ENCODE results near the gene ITIH1. TPM values are rescaled to one million over a fixed set of nuclear protein-coding genes. Genes with fewer than 3 reads are reported as not detected.

ITIH1 gene
- total and polyA plus RNA-seq, 9 of the 15 experiments (the other 6 are each of a cell fraction or from before 2014, with no cell fraction given), result 0.31 TPM; not detected in 8

- Histone ChIP-seq H3K4me3 (no peak overlapping the region), H2AFZ (ENCODE audit: low read depth, low read length) (no peak overlapping the region), H3K9me1 (ENCODE audit: control insufficient read depth, insufficient read depth, low read length) (no peaks in the 10 kb centered on the region), H3K79me2 (ENCODE audit: control insufficient read depth, insufficient read depth, low read length) (peaks cover 4% of the 10 kb centered on the region; the same call in 1 of the 3 replicates), H3K4me2 (ENCODE audit: insufficient read depth, low read length) (no peak overlapping the region), H3K9me3 (replicated peaks; ENCODE audit: control insufficient read depth, insufficient read depth, low read depth, low read length) (no peaks in the 10 kb centered on the region), H3K27ac (ENCODE audit: extremely low read depth, low read depth, low read length) (no peak overlapping the region), H3K27me3 (ENCODE audit: control insufficient read depth in 2 of 2, insufficient read depth in 2 of 2, low read length in 2 of 2) (no peaks in the 10 kb centered on the region), H3K36me3 (ENCODE audit: control insufficient read depth, insufficient read depth, low read length) (peaks cover 59% of the 10 kb centered on the region; the same call in 1 of the 3 replicates), H4K20me1 (replicated peaks; ENCODE audit: control insufficient read depth, insufficient read depth, low read length) (no peaks in the 10 kb centered on the region), H3K4me1 (replicated peaks in 1 of 2; ENCODE audit: control insufficient read depth in 2 of 2, insufficient read depth in 2 of 2, low read length in 2 of 2) (no peaks in the 10 kb centered on the region), H3K9ac (ENCODE audit: insufficient read depth in 1 of 2, low read depth in 2 of 2, low read length in 2 of 2) (no peak overlapping the region)
- ATAC-seq (no peak), FAIRE-seq (no peak), DNase-seq (ENCODE audit: extremely low read depth in 1 of 4, low spot score in 3 of 4) (no peak)
- intact Hi-C loops (cut with micrococcal nuclease), result no loop called here
- BruUV-seq (replicated peaks), result no TSS peak
- in situ Hi-C loops (cut with MboI), result no loop called here
- TF ChIP-seq CBX5 (IDR thresholded peaks at IDR 0.05; ENCODE audit: borderline replicate concordance, low read depth) (no peak), RBM14 (IDR thresholded peaks at IDR 0.05; ENCODE audit: borderline replicate concordance, insufficient read depth, low read depth, low read length) (no peak), EHMT2 (IDR thresholded peaks at IDR 0.05) (no peak), CAMTA2 (CRISPR knock-in tag; conservative IDR thresholded peaks at IDR 0.05) (no peak), ZBTB9 (CRISPR knock-in tag; IDR thresholded peaks at IDR 0.05) (no peak), PBX2 (CRISPR knock-in tag; IDR thresholded peaks at IDR 0.05; ENCODE audit: low read depth) (no peak), PBX2 (tag; conservative IDR thresholded peaks at IDR 0.05; ENCODE audit: low read depth) (no peak), SRSF7 (optimal IDR thresholded peaks at IDR 0.05; ENCODE audit: low read depth, low read length) (no peak), ATF1 (CRISPR knock-in tag; IDR thresholded peaks at IDR 0.05) (no peak), ATF1 (tag; IDR thresholded peaks at IDR 0.05) (no peak), NR1H2 (CRISPR knock-in tag; IDR thresholded peaks at IDR 0.05) (no peak), BACH1 (tag; IDR thresholded peaks at IDR 0.05) (no peak)
- ChIA-PET CTCF (ENCODE audit: low intra/inter-chr PET ratio) (no interaction called here), POLR2A (interaction anchor here (0.6 kb wide), 1 partner anchor 13 kb away, joined by 3 read pairs; no protein-coding TSS in a partner anchor)
- 86% methylated on average over 2 of the region's 2 CpGs for WGBS (ENCODE audit: insufficient coverage, low coverage, missing lambda C conversion rate)
These were observed 13.9 kb upstream of the ITIH1 start for GRCh38 chr3:52763466-52763865.
